Endothelial cell of umbilical vein (primary cell): ENCODE data around the gene SYT7. TPM values are rescaled to one million over a fixed set of nuclear protein-coding genes. Genes with fewer than 3 reads are reported as not detected.

Experiments
- BruUV-seq: library from RNA; stranded (reverse); fragments of 400-500 nt; replicated peaks from 2 replicates; lab custom pipeline; 2021; lab: Mats Ljungman, UMichigan
- CTCF ChIA-PET: fragments of 300-600, 350-600 bp; sonication (Branson Sonifier 250); formaldehyde crosslinking; loops from one replicate; lab custom pipeline; 2021; ENCODE audit warnings: antibody characterized with exemption, inconsistent platforms; lab: Charles Lee
- POLR2A ChIA-PET: fragments of 300-600, 350-600 bp; sonication (Branson Sonifier 250); formaldehyde crosslinking; loops from one replicate; lab custom pipeline; 2021; ENCODE audit warnings: antibody characterized with exemption, inconsistent platforms; lab: Charles Lee
- DNase-seq: peaks from one replicate; pipeline ENCODE4 v3.0.0-alpha.2; 2011; ENCODE audit warnings: low read depth, low spot score
- FAIRE-seq: peaks from 2 replicates; lab custom pipeline; 2011; peaks lifted over from hg19 to GRCh38; lab: Jason Lieb, UNC
- H2AFZ ChIP-seq: 2 replicates; pipeline ENCODE4 v1.6.0; 2012; ENCODE audit warnings: low read depth, low read length, control low read depth, inconsistent platforms
- H3K27ac ChIP-seq: 2 replicates; pipeline ENCODE4 v1.5.1; 2011; ENCODE audit warnings: low read depth, mild to moderate bottlenecking, control low read depth, low read length, moderate library complexity; ENCODE audit not compliant: insufficient read depth
- H3K27me3 ChIP-seq, 2 experiments: 2 replicates each; pipeline versions ENCODE4 v1.6.0 to v1.6.1; 2011; ENCODE audit warnings: low read length in 2 of 2, mixed read lengths in 1 of 2; ENCODE audit not compliant: control insufficient read depth in 2 of 2, insufficient read depth in 2 of 2
- H3K36me3 ChIP-seq, 2 experiments: 2 replicates in 1 of 2; 3 replicates in 1 of 2; pipeline ENCODE4 v1.5.1; 2011; ENCODE audit warnings: low read length in 2 of 2, mild to moderate bottlenecking in 1 of 2, moderate library complexity in 1 of 2; ENCODE audit not compliant: control insufficient read depth in 2 of 2, insufficient read depth in 2 of 2; ENCODE audit errors: extremely low read depth in 1 of 2
- H3K4me1 ChIP-seq: 3 replicates; pipeline ENCODE4 v1.5.1; 2011; ENCODE audit warnings: mild to moderate bottlenecking, low read length; ENCODE audit not compliant: control insufficient read depth, insufficient read depth; ENCODE audit errors: extremely low read depth
- H3K4me2 ChIP-seq: 2 replicates; pipeline ENCODE4 v1.6.1; 2011; ENCODE audit warnings: low read length, control low read depth, mixed read lengths; ENCODE audit not compliant: insufficient read depth
- H3K4me3 ChIP-seq, 3 experiments: fragments of 200-600 bp in 1 of 3; sonication (generic), shearing (Covaris generic) in 1 of 3; replicated peaks in 1 of 3; 2 replicates each; pipeline ENCODE4 v1.5.1; 2011 to 2016; ENCODE audit warnings: control low read depth in 3 of 3, low read length in 3 of 3, mild to moderate bottlenecking in 2 of 3, inconsistent platforms in 1 of 3, low read depth in 1 of 3, moderate library complexity in 1 of 3; ENCODE audit not compliant: insufficient read depth in 1 of 3
- H3K79me2 ChIP-seq: 2 replicates; pipeline ENCODE4 v1.6.0; 2012; ENCODE audit warnings: low read length, inconsistent platforms; ENCODE audit not compliant: control insufficient read depth, insufficient read depth
- H3K9ac ChIP-seq: replicated peaks from 2 replicates; pipeline ENCODE3; 2011; ENCODE audit warnings: low read length, control low read depth; ENCODE audit not compliant: insufficient read depth; ENCODE audit errors: extremely low read depth
- H3K9me1 ChIP-seq: replicated peaks from 3 replicates; pipeline ENCODE4 v1.6.0; 2011; ENCODE audit warnings: mild to moderate bottlenecking, low read length; ENCODE audit not compliant: control insufficient read depth, insufficient read depth; ENCODE audit errors: extremely low read depth
- H3K9me3 ChIP-seq: replicated peaks from 2 replicates; pipeline ENCODE4 v1.5.1; 2012; ENCODE audit warnings: low read length, inconsistent platforms; ENCODE audit not compliant: control insufficient read depth, insufficient read depth
- H4K20me1 ChIP-seq: replicated peaks from 2 replicates; pipeline ENCODE3; 2011; ENCODE audit warnings: mild to moderate bottlenecking, low read length; ENCODE audit not compliant: control insufficient read depth, insufficient read depth; ENCODE audit errors: extremely low read depth
- CTCF ChIP-seq, 2 donors: IDR thresholded peaks; 1 replicate in 1 of 2; 2 replicates in 1 of 2; pipeline ENCODE4 v1.5.1; 2011; ENCODE audit warnings: low read length in 2 of 2, mild to moderate bottlenecking in 2 of 2, moderate library complexity in 2 of 2, control low read depth in 1 of 2, inconsistent platforms in 1 of 2, low read depth in 1 of 2; ENCODE audit not compliant: insufficient read depth in 1 of 2; ENCODE audit errors: extremely low read depth in 1 of 2
- EZH2 ChIP-seq: IDR thresholded peaks from 2 replicates; pipeline ENCODE4 v1.6.1; 2012; ENCODE audit warnings: borderline replicate concordance, low read depth, mild to moderate bottlenecking, moderate library complexity, low read length, inconsistent platforms; ENCODE audit not compliant: severe bottlenecking
- FOS ChIP-seq: IDR thresholded peaks from 2 replicates; pipeline ENCODE4 v1.6.1; 2011; ENCODE audit warnings: mild to moderate bottlenecking, low read length, moderate library complexity, borderline replicate concordance; ENCODE audit not compliant: insufficient read depth
- GATA2 ChIP-seq: IDR thresholded peaks from 2 replicates; pipeline ENCODE4 v1.7.0; 2011; ENCODE audit warnings: low read depth, mild to moderate bottlenecking, moderate library complexity, mixed read lengths, low read length; ENCODE audit not compliant: insufficient read length, insufficient read depth
- JUN ChIP-seq: IDR thresholded peaks from 2 replicates; pipeline ENCODE4 v1.6.1; 2011; ENCODE audit warnings: borderline replicate concordance, low read depth; ENCODE audit not compliant: insufficient read length, insufficient read depth
- MAX ChIP-seq: IDR thresholded peaks from 2 replicates; pipeline ENCODE4 v1.6.1; 2011; ENCODE audit not compliant: insufficient read depth, insufficient read length
- MYC ChIP-seq: IDR thresholded peaks from one replicate; pipeline ENCODE4 v1.6.1; 2011; ENCODE audit warnings: mild to moderate bottlenecking, low read depth, low read length
- POLR2A ChIP-seq: IDR thresholded peaks from 2 replicates; pipeline ENCODE4 v1.6.1; 2012; ENCODE audit warnings: low read depth, mild to moderate bottlenecking, control low read depth, low read length
- POLR2AphosphoS5 ChIP-seq: IDR thresholded peaks from 2 replicates; pipeline ENCODE4 v1.6.1; 2012; ENCODE audit warnings: low read depth, mild to moderate bottlenecking, control low read depth, low read length, moderate library complexity; ENCODE audit not compliant: insufficient read depth
- dilution Hi-C: fragments of 300-500 bp; cut with MboI; formaldehyde crosslinking; loops from one replicate; pipeline ENCODE4 v1.15.0; 2019; ENCODE audit warnings: low sequenced_read_pairs; ENCODE audit not compliant: extremely low pct_ligation_motif_present
- intact Hi-C: fragments of 100-400 bp; cut with micrococcal nuclease; formaldehyde crosslinking; loops from one replicate; pipeline ENCODE4 v1.10.0; 2022
- polyA plus RNA-seq, 4 experiments: library from polyadenylated mRNA; depleted of rRNA in 3 of 4; stranded (reverse) in 3 of 4; unstranded in 1 of 4; fragments of >200 nt; gene quantifications; 2 replicates each; pipeline versions ENCODE4 v1.2.1 to v1.2.3, GENCODE V29; 2011 to 2012; ENCODE audit warnings: missing spikeins in 1 of 4
- total RNA-seq: library from RNA; stranded (reverse); gene quantifications from 2 replicates; pipeline ENCODE4 v1.2.3, GENCODE V29; 2021

SYT7 gene
- total and polyA plus RNA-seq, 2 donors (not counting 3 experiments of a cell fraction or from before 2014, with no cell fraction given), result 0.08 to 0.55 TPM

DNA sequence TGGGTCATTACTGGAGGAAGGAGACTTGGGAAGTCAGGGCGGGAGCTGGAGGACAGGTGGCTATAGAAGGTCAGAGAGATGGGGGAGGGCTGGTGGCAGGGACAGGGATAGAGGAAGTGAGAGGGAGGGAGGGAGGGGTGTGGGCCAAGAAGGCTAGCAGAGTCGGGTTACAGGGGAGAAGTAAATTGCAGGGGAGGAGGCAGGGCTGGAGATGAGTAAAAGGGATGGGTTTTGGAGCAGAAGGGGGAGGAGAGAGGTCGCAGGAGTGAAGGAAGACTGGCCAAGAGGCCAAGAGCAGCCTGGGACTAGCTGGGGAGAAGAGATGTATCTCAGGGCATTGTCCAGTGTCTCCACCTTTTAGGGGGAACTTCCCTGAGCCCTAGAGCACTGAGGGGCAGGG, 39.3 kb downstream of the SYT7 start:
- Histone ChIP-seq H3K36me3 (no peaks in the 10 kb centered on the region), H2AFZ (no peak overlapping the region), H3K4me1 (no peaks in the 10 kb centered on the region), H3K9me3 (no peaks in the 10 kb centered on the region), H3K4me2 (no peak overlapping the region), H3K27me3 (no peaks in the 10 kb centered on the region), H3K9ac (no peak overlapping the region), H3K4me3 (no peak overlapping the region), H3K79me2 (no peaks in the 10 kb centered on the region), H3K9me1 (no peaks in the 10 kb centered on the region), H3K27ac (no peak overlapping the region), H4K20me1 (no peaks in the 10 kb centered on the region)
- ChIA-PET POLR2A (no interaction called here), CTCF (interaction anchor here (1.6 to 1.8 kb wide), 2 partner anchors 10 to 25 kb away, joined by 4 to 5 read pairs; no protein-coding TSS in a partner anchor)
- FAIRE-seq (no peak), DNase-seq (no peak)
- dilution Hi-C loops (no loop called here), intact Hi-C loops (no loop called here)
- BruUV-seq, result no TSS peak
- no peak for TF ChIP-seq MAX
- no peak for TF ChIP-seq GATA2
- no peak for TF ChIP-seq POLR2AphosphoS5
- TF ChIP-seq MYC, result no peak
- no peak for TF ChIP-seq FOS
- TF ChIP-seq EZH2, result no peak
- no peak for TF ChIP-seq JUN
- no peak for TF ChIP-seq POLR2A
- no peak for TF ChIP-seq CTCF (IDR thresholded peaks at IDR 0.05; ENCODE audit: extremely low read depth in 1 of 2, insufficient read depth in 1 of 2, low read depth in 1 of 2, low read length in 2 of 2)
